Fibroblast of gingiva (primary cell): ENCODE measurements around the gene ARHGEF7.
A peak's percentile ranks its signal among the peaks of the same experiment; 100 is the strongest.
"Not testable (repeated sequence)": the region's sequence is repeated elsewhere in the genome, so short reads cannot be mapped to it uniquely, and the experiment has no call there.

ENCODE experiments used
- DNase-seq: peaks from one replicate; pipeline ENCODE4 v3.0.0-alpha.2; 2011; ENCODE audit warnings: low read depth

Gene ARHGEF7

GRCh38 chr13:111253365-111253872, 138.3 kb downstream of the ARHGEF7 start:
- DNase-seq: peak; percentile 62

DNA sequence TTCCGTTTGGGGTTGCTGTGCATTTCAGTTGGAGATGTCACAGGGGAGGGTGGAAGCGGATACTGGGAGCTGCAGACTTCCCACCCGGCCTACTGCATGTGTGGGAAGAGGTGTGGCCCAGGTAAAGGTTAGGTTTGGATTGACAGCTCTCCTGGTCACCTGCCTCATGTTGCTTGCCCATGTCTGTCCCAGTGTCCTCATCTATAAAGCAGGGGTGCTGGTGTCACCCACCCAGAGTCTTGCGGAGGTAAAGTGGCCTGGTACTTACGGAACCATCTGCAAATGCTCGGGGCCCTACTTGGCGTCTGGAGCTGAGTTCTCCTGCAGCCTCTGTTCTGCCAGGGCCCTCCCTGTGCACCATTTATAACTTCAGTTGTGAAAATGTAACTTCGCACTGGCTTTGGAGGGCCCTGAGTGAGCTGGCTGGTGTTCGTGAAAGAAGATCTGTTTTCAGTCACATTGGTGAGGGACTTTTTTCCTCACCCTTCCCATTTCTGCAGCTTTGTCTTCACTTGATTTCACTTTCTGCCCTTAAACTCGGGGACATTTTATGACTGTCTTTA, 140.2 kb downstream of the ARHGEF7 start:
- DNase-seq: no peak

GRCh38 chr13:111256458-111256857, 141.3 kb downstream of the ARHGEF7 start:
- DNase-seq: no peak

DNA sequence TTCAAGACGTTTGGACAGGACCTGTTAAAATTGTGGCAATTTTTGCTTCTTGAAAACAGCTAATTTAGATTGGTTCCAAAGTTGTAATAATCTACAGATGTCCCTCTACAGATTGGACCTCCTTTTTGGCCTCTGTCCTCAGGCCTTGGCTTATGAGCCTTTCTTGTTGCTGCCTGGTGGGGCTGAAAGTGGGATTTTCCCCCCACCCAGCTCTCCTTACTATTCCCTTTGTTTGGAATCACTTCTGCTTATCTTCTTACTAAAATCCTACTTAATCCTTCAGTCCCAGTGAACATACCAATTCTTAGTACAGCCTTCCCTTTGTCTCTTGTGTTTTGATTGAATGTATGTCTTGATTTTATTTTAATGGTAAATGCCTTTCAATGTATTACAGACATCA, 141.8 kb downstream of the ARHGEF7 start:
- DNase-seq: no peak

- not testable (repeated sequence) for DNase-seq
These were observed 142.8 kb downstream of the ARHGEF7 start for GRCh38 chr13:111257899-111258298.

DNA sequence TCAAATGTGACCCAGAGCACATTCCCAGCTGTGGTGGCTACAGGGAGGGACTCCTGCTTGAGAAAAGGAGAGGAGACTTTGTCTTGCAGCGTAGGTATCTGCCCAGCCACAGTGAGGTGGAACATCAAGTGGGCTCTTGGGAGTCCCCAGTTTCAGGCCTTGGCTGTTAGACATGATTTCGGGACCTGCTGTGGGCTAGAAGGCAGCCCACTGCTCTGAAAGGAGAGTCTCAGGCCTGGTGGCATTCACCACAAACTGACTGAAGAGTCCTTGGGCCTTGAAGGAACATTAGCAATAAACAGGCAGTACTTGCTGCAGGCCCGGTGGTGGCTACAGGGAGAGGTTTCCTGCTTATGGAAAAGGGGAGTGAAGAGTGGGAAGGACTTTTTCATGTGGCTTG, 143.5 kb downstream of the ARHGEF7 start:
- DNase-seq: no peak

GRCh38 chr13:111259058-111259457, 143.9 kb downstream of the ARHGEF7 start:
- DNase-seq: no peak

DNA sequence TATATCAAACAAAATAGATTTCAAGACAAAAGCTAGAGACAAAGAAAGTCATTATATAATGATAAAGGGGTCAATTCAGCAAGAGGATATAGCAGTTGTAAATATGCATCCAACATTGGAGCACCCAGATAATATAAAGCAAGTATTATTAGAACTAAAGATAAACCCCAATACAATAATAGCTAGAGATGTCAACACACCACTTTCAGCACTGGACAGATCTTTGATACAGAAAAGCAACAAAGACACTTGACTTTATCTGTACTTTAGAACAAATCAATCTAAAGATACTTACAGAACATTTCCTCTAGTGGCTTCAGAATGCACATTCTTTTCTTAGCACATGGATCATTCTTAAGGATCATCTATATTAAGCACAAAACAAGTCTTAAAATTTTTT, 146.2 kb downstream of the ARHGEF7 start:
- DNase-seq: no peak

DNA sequence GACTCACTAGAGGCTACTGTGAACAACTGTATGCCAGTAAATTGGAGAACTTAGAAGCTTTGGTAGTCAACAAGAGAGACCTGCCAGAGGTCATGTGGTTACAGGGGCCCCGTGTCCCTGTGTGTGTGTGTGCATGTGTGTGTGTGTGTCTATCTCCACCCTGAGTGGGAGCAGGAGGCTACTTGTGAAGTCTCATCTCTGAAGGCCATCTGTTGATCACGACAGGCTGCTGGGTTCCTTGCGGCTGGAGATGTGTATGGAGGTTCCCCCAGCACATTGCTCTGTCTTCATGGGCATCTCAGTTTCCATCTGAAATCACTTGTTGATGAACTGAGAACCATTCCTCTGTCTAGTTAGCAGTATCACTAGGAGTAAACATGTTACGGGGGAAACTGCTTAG, 147.2 kb downstream of the ARHGEF7 start:
- no peak for DNase-seq

- DNase-seq: no peak
These were observed 147.6 kb downstream of the ARHGEF7 start for GRCh38 chr13:111262715-111263114.

DNA sequence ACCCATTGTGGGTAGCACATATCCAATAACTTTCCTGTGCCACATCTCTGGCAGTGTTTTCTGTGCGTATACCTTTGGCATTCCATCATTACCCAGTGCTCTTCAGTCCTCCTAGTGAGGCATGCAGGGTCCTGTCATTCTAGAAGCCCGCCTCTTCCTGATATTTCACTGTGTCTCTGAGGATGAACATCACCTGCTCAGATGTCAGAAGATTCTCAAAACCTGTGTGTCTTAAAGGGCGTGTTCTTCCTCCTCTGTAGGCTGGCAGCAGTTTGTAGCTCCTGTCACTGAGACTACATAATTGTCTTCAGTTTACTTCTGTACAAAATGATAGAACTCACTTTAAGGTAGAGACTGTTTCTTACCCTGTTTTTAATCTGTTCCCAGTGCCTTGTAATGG, 148.5 kb downstream of the ARHGEF7 start:
- DNase-seq: no peak

GRCh38 chr13:111265006-111265700, 150.0 kb downstream of the ARHGEF7 start:
- DNase-seq: no peak

DNA sequence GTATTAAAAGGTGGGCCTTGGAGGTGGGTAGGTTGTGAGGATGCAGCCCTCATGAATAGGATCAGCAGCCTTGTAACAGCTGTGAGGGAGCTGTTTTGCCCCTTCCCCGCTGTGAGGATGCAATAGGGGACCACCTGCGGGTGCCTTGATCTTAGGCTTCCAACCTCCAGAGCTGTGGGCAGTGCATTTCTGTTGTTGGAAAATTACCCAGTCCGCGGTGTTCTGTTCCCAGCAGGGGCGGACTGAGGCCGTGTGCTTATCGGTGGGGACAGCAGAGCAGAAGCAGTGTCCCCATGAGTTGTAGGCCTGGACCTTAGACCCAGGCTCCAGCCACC, 150.6 kb downstream of the ARHGEF7 start:
- no peak for DNase-seq

DNA sequence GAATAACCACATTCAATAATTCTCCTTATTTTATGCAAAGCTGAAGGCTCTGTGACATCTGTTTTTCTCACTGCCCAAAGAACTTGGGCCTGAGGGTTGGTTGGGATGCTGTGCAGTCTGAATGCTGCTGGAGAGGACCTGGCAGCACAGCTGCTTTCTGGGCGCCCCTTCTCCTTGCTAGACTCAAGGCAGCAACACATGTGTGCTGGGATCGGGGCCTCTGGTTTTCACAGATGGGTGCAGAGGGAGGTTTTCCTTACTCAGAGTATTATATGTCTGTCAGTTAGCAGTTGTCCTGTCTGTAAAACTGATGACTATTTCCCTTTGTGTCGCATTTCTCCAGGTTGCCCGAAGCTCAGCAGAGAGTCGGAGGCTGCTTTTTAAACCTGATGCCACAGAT, 152.1 kb downstream of the ARHGEF7 start:
- no peak for DNase-seq

DNA sequence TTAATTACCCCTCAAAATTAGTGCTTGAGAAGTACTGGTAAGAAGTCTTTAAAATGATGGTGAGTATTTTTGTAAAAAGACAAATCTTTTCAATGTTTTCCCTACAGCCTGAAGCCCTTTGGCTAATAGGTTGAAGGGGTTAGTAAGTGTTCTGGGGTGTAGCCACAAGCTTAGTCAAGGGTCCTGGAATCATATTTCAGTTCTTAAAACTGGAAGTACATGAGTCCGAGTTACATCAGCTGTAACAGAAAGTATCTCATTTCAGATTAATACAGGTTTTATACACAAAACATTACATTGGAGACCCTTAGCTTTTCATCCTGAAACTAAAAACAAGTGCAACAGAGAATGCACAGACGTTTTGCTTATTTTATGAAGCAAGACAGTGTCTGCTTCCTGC, 152.7 kb downstream of the ARHGEF7 start:
- DNase-seq: no peak

- no peak for DNase-seq
These were observed 154.4 kb downstream of the ARHGEF7 start for GRCh38 chr13:111269508-111269907.

DNA sequence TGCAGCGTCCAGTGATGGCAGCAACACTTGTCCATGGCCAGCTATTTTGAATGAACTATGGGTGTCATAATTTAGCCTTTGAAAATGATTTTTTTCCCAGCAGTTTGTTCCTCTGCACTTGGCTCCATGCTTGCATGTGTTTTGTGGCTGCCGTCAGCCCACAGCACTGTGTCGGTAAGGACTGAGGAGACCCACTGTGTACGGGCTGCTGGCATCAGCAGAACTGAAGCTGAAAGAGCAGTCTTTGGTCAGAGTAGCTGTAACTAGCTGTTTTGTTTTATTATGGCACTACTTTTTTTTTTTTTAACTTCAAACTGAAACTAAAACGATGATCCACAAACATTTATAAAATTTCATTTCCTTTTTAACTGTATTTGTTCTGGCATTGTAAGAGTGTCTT, 155.0 kb downstream of the ARHGEF7 start:
- DNase-seq: no peak

GRCh38 chr13:111270765-111271698, 155.9 kb downstream of the ARHGEF7 start:
- peak; percentile 18 for DNase-seq

- DNase-seq: no peak
These were observed 157.0 kb downstream of the ARHGEF7 start for GRCh38 chr13:111272117-111272516.

- DNase-seq: no peak
These were observed 160.3 kb downstream of the ARHGEF7 start for GRCh38 chr13:111275382-111275781.

GRCh38 chr13:111275995-111276618, 161.0 kb downstream of the ARHGEF7 start:
- DNase-seq: no peak

DNA sequence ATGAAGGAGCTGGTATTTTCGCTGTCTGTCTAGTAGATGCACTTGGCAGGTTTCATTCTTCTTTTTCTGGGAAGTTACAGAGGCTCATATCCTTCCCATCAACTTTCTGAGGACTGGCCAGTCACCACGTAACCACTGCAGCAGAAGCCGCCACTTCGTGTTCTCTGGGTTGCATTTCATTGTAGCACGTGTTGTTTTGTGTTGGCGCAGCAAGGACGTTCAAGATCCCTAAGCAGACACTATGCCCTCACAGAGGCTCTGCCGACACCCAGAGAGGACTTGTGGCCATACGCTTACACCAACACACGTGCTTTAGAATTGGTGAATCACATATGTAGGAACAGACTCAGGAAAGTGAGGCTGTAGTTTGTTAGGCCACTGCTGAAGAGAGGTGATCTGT, 163.1 kb downstream of the ARHGEF7 start:
- no peak for DNase-seq
